ENCODE results near the gene RNF214. TPM values are rescaled to one million over a fixed set of nuclear protein-coding genes. Genes with fewer than 3 reads are reported as not detected.

RNF214 gene
- total and polyA plus RNA-seq, 2 of the 4 experiments (the other 2 are of a cell fraction), result 7.9 to 14.8 TPM

GRCh38 chr11:117314840-117315239 is 82.4 kb downstream of the RNF214 start:
- Histone ChIP-seq H2BK120ac (ENCODE audit: low read depth, low read length) (no peak overlapping the region; the same call in 1 of the 2 replicates), H3K27ac (ENCODE audit: insufficient read depth, low read length) (peak overlapping the region; percentile 73), H2BK5ac (ENCODE audit: low read depth, low read length, poor library complexity, severe bottlenecking) (no peak overlapping the region), H3K36me3 (ENCODE audit: control insufficient read depth, insufficient read depth, low read length) (no peaks in the 10 kb centered on the region), H4K5ac (ENCODE audit: low read depth, low read length) (no peak overlapping the region), H3K14ac (replicated peaks; ENCODE audit: low read depth, low read length) (peak overlapping the region; percentile 68), H2AK5ac (ENCODE audit: low read depth, low read length) (peak overlapping the region; percentile 87), H3K4ac (ENCODE audit: low read depth, low read length) (peak overlapping the region; percentile 69), H3K4me3 (ENCODE audit: insufficient read depth, low read depth, low read length) (peak overlapping the region; percentile 56), H3K9me1 (ENCODE audit: insufficient read depth, low read length) (peaks cover 9% of the 10 kb centered on the region; the same call in 1 of the 2 replicates), H3K56ac (ENCODE audit: extremely low read depth, insufficient read depth, low read length) (peak overlapping the region; percentile 43; the same call in 1 of the 2 replicates), H2AFZ (replicated peaks; ENCODE audit: low read length, poor library complexity) (peak overlapping the region; percentile 91), H2BK20ac (ENCODE audit: low read depth, low read length) (no peak overlapping the region), H3K23ac (ENCODE audit: low read depth, low read length) (peak overlapping the region; percentile 88), H3K9ac (ENCODE audit: low read depth, low read length) (peak overlapping the region; percentile 91), H3K9me3 (ENCODE audit: control insufficient read depth, insufficient read depth, low read length) (no peaks in the 10 kb centered on the region), H3K18ac (ENCODE audit: low read depth, low read length) (no peak overlapping the region), H3K4me2 (ENCODE audit: low read depth, low read length) (peak overlapping the region; percentile 99), H3K79me1 (ENCODE audit: low read depth in 1 of 2, low read length in 2 of 2) (peaks cover 29 to 48% of the 10 kb centered on the region in 2 experiments), H3K27me3 (ENCODE audit: control insufficient read depth, insufficient read depth, low read length) (no peaks in the 10 kb centered on the region), H2BK15ac (ENCODE audit: low read depth, low read length) (no peak overlapping the region), H2AK9ac (replicated peaks; ENCODE audit: low read depth, low read length, poor library complexity) (peak overlapping the region; percentile 98), H4K8ac (ENCODE audit: low read depth in 2 of 2, low read length in 2 of 2) (peak overlapping the region; percentile 42 to 52; a peak in 3 of 4 replicates), H3K4me1 (ENCODE audit: control insufficient read depth, insufficient read depth, low read length) (peaks cover 11% of the 10 kb centered on the region), H4K91ac (ENCODE audit: insufficient read depth, low read depth, low read length) (peak overlapping the region; percentile 40; the same call in 1 of the 2 replicates), H4K20me1 (ENCODE audit: insufficient read depth, low read length) (peaks cover 12% of the 10 kb centered on the region)
- intact Hi-C loops (cut with micrococcal nuclease), result no loop called here
- no TSS peak for BruUV-seq (replicated peaks)
- ATAC-seq (ENCODE audit: low read depth) (no peak), DNase-seq (no peak)
- TF ChIP-seq CHD1 (IDR thresholded peaks at IDR 0.05; ENCODE audit: low read depth, low read length), result no peak
- 9% methylated on average over 6 of the region's 10 CpGs; no CpG with 5 or more reads in 1 of the 2 experiments for WGBS, 2 experiments (ENCODE audit: extremely low coverage in 2 of 2, insufficient read length in 1 of 2)
- CTCF ChIA-PET, result no interaction called here
- POLR2A ChIA-PET (ENCODE audit: unreplicated experiment), result no interaction called here
- in situ Hi-C loops (cut with MboI; ENCODE audit: low sequenced_read_pairs), result loop anchor here (5.0 kb wide), 1 partner anchor 78 kb away; no protein-coding TSS in a partner anchor
- dilution Hi-C loops (cut with HindIII; ENCODE audit: low sequenced_read_pairs, unreplicated experiment), result no loop called here
